WTC11 (cell line): ENCODE data around the gene MND1.

ENCODE experiments used
- CTCF ChIP-seq: fragments of 200-600 bp; IDR thresholded peaks from 2 replicates; pipeline ENCODE4 v1.8.0; 2022; ENCODE audit warnings: antibody characterized with exemption
- MAX ChIP-seq: sonication (generic); formaldehyde crosslinking; IDR thresholded peaks from 2 replicates; pipeline ENCODE4 v1.8.0; 2022; ENCODE audit warnings: mild to moderate bottlenecking, missing genetic modification reagents

- no peak for TF ChIP-seq MAX (CRISPR knock-in tag)
- TF ChIP-seq CTCF, result no peak
Observed at GRCh38 chr4:153326513-153326912, 18.0 kb upstream of the MND1 start.
